ENCODE results near the gene TMEM43. TPM values are rescaled to one million over a fixed set of nuclear protein-coding genes. Genes with fewer than 3 reads are reported as not detected.
"Not testable (repeated sequence)": the region's sequence is repeated elsewhere in the genome, so short reads cannot be mapped to it uniquely, and the experiment has no call there.

Gene TMEM43
- total RNA-seq, result 36.7 and 39.2 TPM in 2 replicates

GRCh38 chr3:14124615-14125192, at the start of gene TMEM43, which contains the start of gene CHCHD4:
TSS of gene TMEM43 (plus strand) at chr3:14125052. CDS start at chr3:14125194, 142 bp downstream.
TSS of gene CHCHD4 (minus strand) at chr3:14124870. CDS start at chr3:14124676, 194 bp downstream.
- peak; percentile 98 for DNase-seq (ENCODE audit: low spot score)
- H3K4me3 Mint-ChIP-seq (ENCODE audit: low read depth), result peak within 1 kb of the TSS; percentile 97
- intact Hi-C loops (cut with micrococcal nuclease), result loop anchor here (1.0 to 10.0 kb wide), 7 partner anchors 20 to 824 kb away; partner anchors contain the start of genes CCDC174, LSM3, NUP210 and XPC
- H3K4me1 Mint-ChIP-seq (ENCODE audit: low read depth), result peaks cover 40% of the 10 kb centered on the region
- H3K27me3 Mint-ChIP-seq (ENCODE audit: low read depth), result no peaks in the 10 kb centered on the region
- H3K27ac Mint-ChIP-seq, result peak within 1 kb of the TSS; percentile 93
- peaks cover 54% of the 10 kb centered on the region for H3K36me3 Mint-ChIP-seq (ENCODE audit: low read depth)
- no peaks in the 10 kb centered on the region for H3K9me3 Mint-ChIP-seq

GRCh38 chr3:14075233-14075632, 49.6 kb upstream of the TMEM43 start:
- intact Hi-C loops (cut with micrococcal nuclease); H3K36me3 Mint-ChIP-seq (ENCODE audit: low read depth); H3K27ac Mint-ChIP-seq; H3K27me3 Mint-ChIP-seq (ENCODE audit: low read depth); H3K4me3 Mint-ChIP-seq (ENCODE audit: low read depth); H3K4me1 Mint-ChIP-seq (ENCODE audit: low read depth); DNase-seq (ENCODE audit: low spot score): not testable (repeated sequence)
- H3K9me3 Mint-ChIP-seq, result peaks cover 18% of the 10 kb centered on the region

GRCh38 chr3:14077310-14077709, 47.5 kb upstream of the TMEM43 start:
- Mint-ChIP-seq H3K4me3 (ENCODE audit: low read depth) (no peak overlapping the region), H3K27me3 (ENCODE audit: low read depth) (no peaks in the 10 kb centered on the region), H3K27ac (no peak overlapping the region), H3K36me3 (ENCODE audit: low read depth) (no peaks in the 10 kb centered on the region), H3K9me3 (peaks cover 20% of the 10 kb centered on the region), H3K4me1 (ENCODE audit: low read depth) (peaks cover 2% of the 10 kb centered on the region)
- intact Hi-C loops (cut with micrococcal nuclease), result no loop called here
- DNase-seq (ENCODE audit: low spot score), result no peak

- Mint-ChIP-seq H3K4me1 (ENCODE audit: low read depth) (peaks cover 3% of the 10 kb centered on the region), H3K27me3 (ENCODE audit: low read depth) (no peaks in the 10 kb centered on the region), H3K36me3 (ENCODE audit: low read depth) (no peaks in the 10 kb centered on the region), H3K9me3 (peaks cover 17% of the 10 kb centered on the region), H3K4me3 (ENCODE audit: low read depth) (no peak overlapping the region), H3K27ac (no peak overlapping the region)
- no peak for DNase-seq (ENCODE audit: low spot score)
- intact Hi-C loops (cut with micrococcal nuclease), result no loop called here
Observed at GRCh38 chr3:14082108-14082657, 42.7 kb upstream of the TMEM43 start.

GRCh38 chr3:14087461-14087860, 37.4 kb upstream of the TMEM43 start:
- H3K27ac Mint-ChIP-seq; H3K36me3 Mint-ChIP-seq (ENCODE audit: low read depth); H3K4me1 Mint-ChIP-seq (ENCODE audit: low read depth); intact Hi-C loops (cut with micrococcal nuclease); H3K27me3 Mint-ChIP-seq (ENCODE audit: low read depth); DNase-seq (ENCODE audit: low spot score); H3K9me3 Mint-ChIP-seq; H3K4me3 Mint-ChIP-seq (ENCODE audit: low read depth): not testable (repeated sequence)

- not testable (repeated sequence) for H3K27me3 Mint-ChIP-seq (ENCODE audit: low read depth)
Observed at GRCh38 chr3:14091959-14092358, 32.9 kb upstream of the TMEM43 start.

GRCh38 chr3:14092464-14092863, 32.4 kb upstream of the TMEM43 start:
- Mint-ChIP-seq H3K36me3 (ENCODE audit: low read depth) (no peaks in the 10 kb centered on the region), H3K4me1 (ENCODE audit: low read depth) (no peaks in the 10 kb centered on the region), H3K27ac (no peak overlapping the region), H3K4me3 (ENCODE audit: low read depth) (no peak overlapping the region), H3K9me3 (peaks cover 8% of the 10 kb centered on the region), H3K27me3 (ENCODE audit: low read depth) (peaks cover 6% of the 10 kb centered on the region)
- intact Hi-C loops (cut with micrococcal nuclease), result no loop called here
- no peak for DNase-seq (ENCODE audit: low spot score)

More at GRCh38 chr3:14091959-14092358, 32.9 kb upstream of the TMEM43 start:
- intact Hi-C loops (cut with micrococcal nuclease); H3K27ac Mint-ChIP-seq; H3K4me3 Mint-ChIP-seq (ENCODE audit: low read depth); H3K9me3 Mint-ChIP-seq; H3K36me3 Mint-ChIP-seq (ENCODE audit: low read depth); DNase-seq (ENCODE audit: low spot score); H3K4me1 Mint-ChIP-seq (ENCODE audit: low read depth): not testable (repeated sequence)

- Mint-ChIP-seq H3K27me3 (ENCODE audit: low read depth) (peaks cover 8% of the 10 kb centered on the region), H3K9me3 (no peaks in the 10 kb centered on the region), H3K36me3 (ENCODE audit: low read depth) (no peaks in the 10 kb centered on the region), H3K27ac (no peak overlapping the region), H3K4me3 (ENCODE audit: low read depth) (no peak overlapping the region), H3K4me1 (ENCODE audit: low read depth) (no peaks in the 10 kb centered on the region)
- no peak for DNase-seq (ENCODE audit: low spot score)
- intact Hi-C loops (cut with micrococcal nuclease), result no loop called here
Observed at GRCh38 chr3:14093831-14094230, 31.0 kb upstream of the TMEM43 start.

- H3K27ac Mint-ChIP-seq, result no peak overlapping the region
- H3K27me3 Mint-ChIP-seq (ENCODE audit: low read depth), result peaks cover 8% of the 10 kb centered on the region
- no peak for DNase-seq (ENCODE audit: low spot score)
- no peaks in the 10 kb centered on the region for H3K4me1 Mint-ChIP-seq (ENCODE audit: low read depth)
- no peak overlapping the region for H3K4me3 Mint-ChIP-seq (ENCODE audit: low read depth)
- no peaks in the 10 kb centered on the region for H3K9me3 Mint-ChIP-seq
- H3K36me3 Mint-ChIP-seq (ENCODE audit: low read depth), result no peaks in the 10 kb centered on the region
- intact Hi-C loops (cut with micrococcal nuclease), result no loop called here
Observed at GRCh38 chr3:14096742-14097141, 28.1 kb upstream of the TMEM43 start.

- no peaks in the 10 kb centered on the region for H3K4me1 Mint-ChIP-seq (ENCODE audit: low read depth)
- DNase-seq (ENCODE audit: low spot score), result no peak
- H3K4me3 Mint-ChIP-seq (ENCODE audit: low read depth), result no peak overlapping the region
- intact Hi-C loops (cut with micrococcal nuclease), result no loop called here
- H3K27me3 Mint-ChIP-seq (ENCODE audit: low read depth), result peaks cover 12% of the 10 kb centered on the region
- no peak overlapping the region for H3K27ac Mint-ChIP-seq
- H3K9me3 Mint-ChIP-seq, result no peaks in the 10 kb centered on the region
- no peaks in the 10 kb centered on the region for H3K36me3 Mint-ChIP-seq (ENCODE audit: low read depth)
Observed at GRCh38 chr3:14097616-14098391, 27.0 kb upstream of the TMEM43 start.

- H3K4me1 Mint-ChIP-seq (ENCODE audit: low read depth); H3K4me3 Mint-ChIP-seq (ENCODE audit: low read depth); H3K27me3 Mint-ChIP-seq (ENCODE audit: low read depth); H3K27ac Mint-ChIP-seq; DNase-seq (ENCODE audit: low spot score); H3K9me3 Mint-ChIP-seq; intact Hi-C loops (cut with micrococcal nuclease): not testable (repeated sequence)
- H3K36me3 Mint-ChIP-seq (ENCODE audit: low read depth), result peaks cover 37% of the 10 kb centered on the region
Observed at GRCh38 chr3:14109821-14110220, 15.0 kb upstream of the TMEM43 start.

- no peak overlapping the region for H3K4me3 Mint-ChIP-seq (ENCODE audit: low read depth)
- peaks cover 1% of the 10 kb centered on the region for H3K4me1 Mint-ChIP-seq (ENCODE audit: low read depth)
- intact Hi-C loops (cut with micrococcal nuclease), result no loop called here
- no peak overlapping the region for H3K27ac Mint-ChIP-seq
- H3K9me3 Mint-ChIP-seq, result no peaks in the 10 kb centered on the region
- peaks cover under 1% of the 10 kb centered on the region for H3K27me3 Mint-ChIP-seq (ENCODE audit: low read depth)
- DNase-seq (ENCODE audit: low spot score), result no peak
- peaks cover 43% of the 10 kb centered on the region for H3K36me3 Mint-ChIP-seq (ENCODE audit: low read depth)
Observed at GRCh38 chr3:14110699-14111098, 14.2 kb upstream of the TMEM43 start.
